ENCODE data around the gene ST6GALNAC3.

DNA sequence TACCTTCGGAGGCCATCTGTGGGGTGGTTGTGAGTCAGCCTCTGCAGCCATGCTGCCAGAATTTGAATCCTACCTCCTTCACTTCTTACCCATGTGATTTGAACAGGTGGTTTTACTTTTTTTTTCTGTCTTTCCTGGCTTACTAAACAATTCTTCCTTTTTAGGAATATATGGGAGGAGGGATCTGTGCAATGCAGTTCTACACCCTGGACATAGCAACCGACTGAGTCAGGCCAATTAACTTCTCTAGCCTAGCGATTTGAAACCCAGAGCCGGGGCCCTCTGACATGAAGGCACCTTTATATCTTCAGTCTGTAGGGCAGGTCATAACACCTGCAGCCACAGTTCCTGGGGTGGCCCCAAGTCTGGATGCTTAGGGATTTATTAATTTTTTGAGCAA is 83.6 kb downstream of the ST6GALNAC3 start:
- TF ChIP-seq, protein P1, sequence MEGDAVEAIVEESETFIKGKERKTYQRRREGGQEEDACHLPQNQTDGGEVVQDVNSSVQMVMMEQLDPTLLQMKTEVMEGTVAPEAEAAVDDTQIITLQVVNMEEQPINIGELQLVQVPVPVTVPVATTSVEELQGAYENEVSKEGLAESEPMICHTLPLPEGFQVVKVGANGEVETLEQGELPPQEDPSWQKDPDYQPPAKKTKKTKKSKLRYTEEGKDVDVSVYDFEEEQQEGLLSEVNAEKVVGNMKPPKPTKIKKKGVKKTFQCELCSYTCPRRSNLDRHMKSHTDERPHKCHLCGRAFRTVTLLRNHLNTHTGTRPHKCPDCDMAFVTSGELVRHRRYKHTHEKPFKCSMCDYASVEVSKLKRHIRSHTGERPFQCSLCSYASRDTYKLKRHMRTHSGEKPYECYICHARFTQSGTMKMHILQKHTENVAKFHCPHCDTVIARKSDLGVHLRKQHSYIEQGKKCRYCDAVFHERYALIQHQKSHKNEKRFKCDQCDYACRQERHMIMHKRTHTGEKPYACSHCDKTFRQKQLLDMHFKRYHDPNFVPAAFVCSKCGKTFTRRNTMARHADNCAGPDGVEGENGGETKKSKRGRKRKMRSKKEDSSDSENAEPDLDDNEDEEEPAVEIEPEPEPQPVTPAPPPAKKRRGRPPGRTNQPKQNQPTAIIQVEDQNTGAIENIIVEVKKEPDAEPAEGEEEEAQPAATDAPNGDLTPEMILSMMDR (conservative IDR thresholded peaks at IDR 0.05; ENCODE audit: low read length), result no peak
- TF ChIP-seq EZH2phosphoT487 (IDR thresholded peaks at IDR 0.05; ENCODE audit: borderline replicate concordance), result no peak

Measured in Loucy (cell line).